ENCODE data around the gene S100A1. TPM values are rescaled to one million over a fixed set of nuclear protein-coding genes. Genes with fewer than 3 reads are reported as not detected.
"Not testable (repeated sequence)": the region's sequence is repeated elsewhere in the genome, so short reads cannot be mapped to it uniquely, and the experiment has no call there.

The S100A1 gene
- total RNA-seq, 4 donors from 2014 or later, result 3.7 to 4.4 TPM; not detected in 2

- 77 to 90% methylated on average over 2 of the region's 2 CpGs for WGBS, 2 donors (ENCODE audit: low coverage in 1 of 2)
- Histone ChIP-seq H3K9me3 (no peaks in the 10 kb centered on the region), H3K4me3 (no peak overlapping the region), H3K36me3 (no peaks in the 10 kb centered on the region), H3K4me1 (no peaks in the 10 kb centered on the region), H3K27me3 (no peaks in the 10 kb centered on the region), H3K27ac (no peak overlapping the region)
- TF ChIP-seq EP300 (IDR thresholded peaks at IDR 0.05; ENCODE audit: low read depth) (no peak), POLR2A (IDR thresholded peaks at IDR 0.05) (no peak), POLR2AphosphoS5 (IDR thresholded peaks at IDR 0.05) (no peak)
- TF ChIP-seq, protein P1, sequence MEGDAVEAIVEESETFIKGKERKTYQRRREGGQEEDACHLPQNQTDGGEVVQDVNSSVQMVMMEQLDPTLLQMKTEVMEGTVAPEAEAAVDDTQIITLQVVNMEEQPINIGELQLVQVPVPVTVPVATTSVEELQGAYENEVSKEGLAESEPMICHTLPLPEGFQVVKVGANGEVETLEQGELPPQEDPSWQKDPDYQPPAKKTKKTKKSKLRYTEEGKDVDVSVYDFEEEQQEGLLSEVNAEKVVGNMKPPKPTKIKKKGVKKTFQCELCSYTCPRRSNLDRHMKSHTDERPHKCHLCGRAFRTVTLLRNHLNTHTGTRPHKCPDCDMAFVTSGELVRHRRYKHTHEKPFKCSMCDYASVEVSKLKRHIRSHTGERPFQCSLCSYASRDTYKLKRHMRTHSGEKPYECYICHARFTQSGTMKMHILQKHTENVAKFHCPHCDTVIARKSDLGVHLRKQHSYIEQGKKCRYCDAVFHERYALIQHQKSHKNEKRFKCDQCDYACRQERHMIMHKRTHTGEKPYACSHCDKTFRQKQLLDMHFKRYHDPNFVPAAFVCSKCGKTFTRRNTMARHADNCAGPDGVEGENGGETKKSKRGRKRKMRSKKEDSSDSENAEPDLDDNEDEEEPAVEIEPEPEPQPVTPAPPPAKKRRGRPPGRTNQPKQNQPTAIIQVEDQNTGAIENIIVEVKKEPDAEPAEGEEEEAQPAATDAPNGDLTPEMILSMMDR (IDR thresholded peaks at IDR 0.05), result no peak
- in situ Hi-C loops (cut with MboI; ENCODE audit: low pct_ligation_motif_present in 1 of 4, low pct_unique_long_range_greater_than_20kb in 1 of 4, low sequenced_read_pairs in 3 of 4), result loop anchor here in 1 of 4 donors (25.0 kb wide), 1 partner anchor 222 kb away; the partner anchor contains the start of gene S100A9
- intact Hi-C loops (cut with DNase I; ENCODE audit: low total_unique reads), result no loop called here
- DNase-seq, result no peak
Observed at GRCh38 chr1:153583976-153584375, 44.3 kb upstream of the S100A1 start.

DNA sequence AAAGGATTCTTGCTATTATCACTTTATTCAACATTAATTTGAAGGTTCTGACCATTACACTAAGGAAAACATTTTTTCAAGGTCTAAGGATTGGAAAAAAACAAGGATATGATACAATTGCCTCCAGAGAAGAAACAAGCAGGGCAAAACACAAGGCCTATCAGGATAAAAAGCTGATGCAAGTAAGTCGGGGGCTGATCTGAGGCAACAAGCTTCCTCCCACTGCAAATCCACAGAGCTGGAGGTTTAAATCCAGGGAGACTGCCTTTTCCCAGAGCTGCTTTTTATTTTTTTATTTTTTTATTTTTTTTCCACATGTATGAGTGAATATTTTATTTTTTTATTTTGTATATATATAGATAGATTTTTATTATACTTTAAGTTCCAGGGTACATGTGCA, 43.2 kb upstream of the S100A1 start:
- intact Hi-C loops (cut with DNase I; ENCODE audit: low total_unique reads) (no loop called here), in situ Hi-C loops (cut with MboI; ENCODE audit: low pct_ligation_motif_present in 1 of 4, low pct_unique_long_range_greater_than_20kb in 1 of 4, low sequenced_read_pairs in 3 of 4) (loop anchor here in 1 of 4 donors (25.0 kb wide), 1 partner anchor 223 kb away; the partner anchor contains the start of gene S100A9)
- H3K27ac ChIP-seq, result no peak overlapping the region
- WGBS, 2 donors (ENCODE audit: low coverage in 1 of 2), result 80 to 86% methylated on average over 1 of the region's 1 CpG
- H3K4me3 ChIP-seq, result no peak overlapping the region
- no peaks in the 10 kb centered on the region for H3K36me3 ChIP-seq
- no peaks in the 10 kb centered on the region for H3K27me3 ChIP-seq
- H3K4me1 ChIP-seq, result no peaks in the 10 kb centered on the region
- DNase-seq, result no peak
- H3K9me3 ChIP-seq, result no peaks in the 10 kb centered on the region
- TF ChIP-seq POLR2A (IDR thresholded peaks at IDR 0.05), result no peak
- TF ChIP-seq, protein P1 (IDR thresholded peaks at IDR 0.05), result no peak
- no peak for TF ChIP-seq POLR2AphosphoS5 (IDR thresholded peaks at IDR 0.05)
- TF ChIP-seq EP300 (IDR thresholded peaks at IDR 0.05; ENCODE audit: low read depth), result no peak

GRCh38 chr1:153586347-153586746, 41.9 kb upstream of the S100A1 start:
- in situ Hi-C loops (cut with MboI; ENCODE audit: low pct_ligation_motif_present in 1 of 4, low pct_unique_long_range_greater_than_20kb in 1 of 4, low sequenced_read_pairs in 3 of 4) (loop anchor here in 1 of 4 donors (25.0 kb wide), 1 partner anchor 224 kb away; the partner anchor contains the start of gene S100A9), intact Hi-C loops (cut with DNase I; ENCODE audit: low total_unique reads) (no loop called here)
- Histone ChIP-seq H3K9me3 (no peaks in the 10 kb centered on the region), H3K27me3 (no peaks in the 10 kb centered on the region), H3K36me3 (no peaks in the 10 kb centered on the region), H3K27ac (no peak overlapping the region), H3K4me1 (no peaks in the 10 kb centered on the region), H3K4me3 (no peak overlapping the region)
- no peak for TF ChIP-seq EP300 (IDR thresholded peaks at IDR 0.05; ENCODE audit: low read depth)
- no peak for TF ChIP-seq POLR2A (IDR thresholded peaks at IDR 0.05)
- TF ChIP-seq, protein P1 (IDR thresholded peaks at IDR 0.05), result no peak
- TF ChIP-seq POLR2AphosphoS5 (IDR thresholded peaks at IDR 0.05), result no peak
- WGBS, 2 donors (ENCODE audit: low coverage in 1 of 2), result 13 to 53% methylated on average over 1 of the region's 1 CpG
- no peak for DNase-seq

- Histone ChIP-seq H3K4me1 (no peaks in the 10 kb centered on the region), H3K9me3 (no peaks in the 10 kb centered on the region), H3K27ac (no peak overlapping the region), H3K4me3 (no peak overlapping the region), H3K36me3 (no peaks in the 10 kb centered on the region), H3K27me3 (no peaks in the 10 kb centered on the region)
- intact Hi-C loops (cut with DNase I; ENCODE audit: low total_unique reads) (no loop called here), in situ Hi-C loops (cut with MboI; ENCODE audit: low pct_ligation_motif_present in 1 of 4, low pct_unique_long_range_greater_than_20kb in 1 of 4, low sequenced_read_pairs in 3 of 4) (loop anchor here in 1 of 4 donors (25.0 kb wide), 1 partner anchor 225 kb away; the partner anchor contains the start of gene S100A9)
- no peak for DNase-seq
- 81% methylated on average over 5 of the region's 5 CpGs; no CpG with 5 or more reads in 1 of the 2 donors for WGBS, 2 donors (ENCODE audit: low coverage in 1 of 2)
- TF ChIP-seq EP300 (IDR thresholded peaks at IDR 0.05; ENCODE audit: low read depth) (no peak), POLR2A (IDR thresholded peaks at IDR 0.05) (no peak), POLR2AphosphoS5 (IDR thresholded peaks at IDR 0.05) (no peak)
- TF ChIP-seq, protein P1 (IDR thresholded peaks at IDR 0.05), result no peak
Observed at GRCh38 chr1:153587314-153587713, 40.9 kb upstream of the S100A1 start.

- not testable (repeated sequence) for DNase-seq
- in situ Hi-C loops (cut with MboI; ENCODE audit: low pct_ligation_motif_present in 1 of 4, low pct_unique_long_range_greater_than_20kb in 1 of 4, low sequenced_read_pairs in 3 of 4), result loop anchor here in 1 of 4 donors (25.0 kb wide), 1 partner anchor 226 kb away; the partner anchor contains the start of gene S100A9
Observed at GRCh38 chr1:153588033-153588432, 40.2 kb upstream of the S100A1 start.

More at GRCh38 chr1:153588033-153588432, 40.2 kb upstream of the S100A1 start:
- H3K4me3 ChIP-seq; H3K27ac ChIP-seq; H3K4me1 ChIP-seq; H3K27me3 ChIP-seq; H3K9me3 ChIP-seq; intact Hi-C loops (cut with DNase I; ENCODE audit: low total_unique reads); H3K36me3 ChIP-seq: not testable (repeated sequence)
- 90 to 93% methylated on average over 3 to 10 of the region's 10 CpGs for WGBS, 2 donors (ENCODE audit: low coverage in 1 of 2)
